ENCODE measurements around the gene CYTL1. TPM values are rescaled to one million over a fixed set of nuclear protein-coding genes. Genes with fewer than 3 reads are reported as not detected.

The CYTL1 gene
- total and polyA plus RNA-seq, 2 donors (not counting 3 experiments of a cell fraction or from before 2014, with no cell fraction given) = 4.0 to 36.8 TPM

DNA sequence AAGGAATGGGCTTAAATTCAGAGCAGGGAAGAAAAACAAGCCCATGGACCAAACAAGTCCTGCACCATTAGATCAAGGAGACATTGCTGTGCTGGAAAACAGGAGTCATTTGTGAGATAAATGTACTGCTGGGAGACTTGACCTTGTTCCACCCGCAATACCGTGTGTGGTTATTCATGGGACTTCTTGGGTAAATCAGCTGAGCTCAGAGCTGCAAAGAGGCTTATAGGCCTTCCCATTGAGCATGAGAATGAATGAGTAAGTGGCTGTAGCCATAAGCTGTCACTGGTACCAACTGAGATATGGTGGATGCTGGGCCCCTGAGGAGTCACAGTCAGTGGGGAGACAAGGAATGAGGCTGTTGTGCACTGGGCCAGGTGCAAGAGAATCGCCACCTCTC is 2.3 kb upstream of the CYTL1 start:
- H3K4me3 ChIP-seq (replicated peaks in 1 of 3; ENCODE audit: insufficient read depth in 1 of 3, low read depth in 1 of 3, low read length in 3 of 3) = no peak overlapping the region
- no TSS peak for BruUV-seq (replicated peaks)
- FAIRE-seq (no peak), DNase-seq (ENCODE audit: low read depth, low spot score) (no peak)
- H3K4me2 ChIP-seq (ENCODE audit: insufficient read depth, low read length) = no peak overlapping the region
- H2AFZ ChIP-seq (ENCODE audit: low read depth, low read length) = no peak overlapping the region
- no peaks in the 10 kb centered on the region for H3K79me2 ChIP-seq (ENCODE audit: control insufficient read depth, insufficient read depth, low read length)
- H3K9me1 ChIP-seq (replicated peaks; ENCODE audit: control insufficient read depth, extremely low read depth, insufficient read depth, low read length) = no peaks in the 10 kb centered on the region
- no peaks in the 10 kb centered on the region for H4K20me1 ChIP-seq (replicated peaks; ENCODE audit: control insufficient read depth, extremely low read depth, insufficient read depth, low read length)
- no peaks in the 10 kb centered on the region for H3K9me3 ChIP-seq (replicated peaks; ENCODE audit: control insufficient read depth, insufficient read depth, low read length)
- CTCF ChIA-PET = no interaction called here
- dilution Hi-C loops (cut with MboI; ENCODE audit: extremely low pct_ligation_motif_present, low sequenced_read_pairs) = no loop called here
- H3K27me3 ChIP-seq (ENCODE audit: control insufficient read depth in 2 of 2, insufficient read depth in 2 of 2, low read length in 2 of 2) = peaks cover 2 to 18% of the 10 kb centered on the region in 2 experiments
- H3K36me3 ChIP-seq (ENCODE audit: control insufficient read depth in 2 of 2, extremely low read depth in 1 of 2, insufficient read depth in 2 of 2, low read length in 2 of 2) = no peaks in the 10 kb centered on the region
- TF ChIP-seq, protein P1, sequence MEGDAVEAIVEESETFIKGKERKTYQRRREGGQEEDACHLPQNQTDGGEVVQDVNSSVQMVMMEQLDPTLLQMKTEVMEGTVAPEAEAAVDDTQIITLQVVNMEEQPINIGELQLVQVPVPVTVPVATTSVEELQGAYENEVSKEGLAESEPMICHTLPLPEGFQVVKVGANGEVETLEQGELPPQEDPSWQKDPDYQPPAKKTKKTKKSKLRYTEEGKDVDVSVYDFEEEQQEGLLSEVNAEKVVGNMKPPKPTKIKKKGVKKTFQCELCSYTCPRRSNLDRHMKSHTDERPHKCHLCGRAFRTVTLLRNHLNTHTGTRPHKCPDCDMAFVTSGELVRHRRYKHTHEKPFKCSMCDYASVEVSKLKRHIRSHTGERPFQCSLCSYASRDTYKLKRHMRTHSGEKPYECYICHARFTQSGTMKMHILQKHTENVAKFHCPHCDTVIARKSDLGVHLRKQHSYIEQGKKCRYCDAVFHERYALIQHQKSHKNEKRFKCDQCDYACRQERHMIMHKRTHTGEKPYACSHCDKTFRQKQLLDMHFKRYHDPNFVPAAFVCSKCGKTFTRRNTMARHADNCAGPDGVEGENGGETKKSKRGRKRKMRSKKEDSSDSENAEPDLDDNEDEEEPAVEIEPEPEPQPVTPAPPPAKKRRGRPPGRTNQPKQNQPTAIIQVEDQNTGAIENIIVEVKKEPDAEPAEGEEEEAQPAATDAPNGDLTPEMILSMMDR (IDR thresholded peaks at IDR 0.05; ENCODE audit: extremely low read depth in 1 of 2, insufficient read depth in 1 of 2, low read depth in 1 of 2, low read length in 2 of 2) = no peak
- no peak overlapping the region for H3K27ac ChIP-seq (ENCODE audit: insufficient read depth, low read depth, low read length)
- POLR2A ChIA-PET = interaction anchor here (0.9 kb wide), 1 partner anchor 9 kb away, joined by 3 read pairs; no protein-coding TSS in a partner anchor
- intact Hi-C loops (cut with micrococcal nuclease) = no loop called here
- H3K4me1 ChIP-seq (ENCODE audit: control insufficient read depth, extremely low read depth, insufficient read depth, low read length) = no peaks in the 10 kb centered on the region
- H3K9ac ChIP-seq (replicated peaks; ENCODE audit: extremely low read depth, insufficient read depth, low read length) = no peak overlapping the region

DNA sequence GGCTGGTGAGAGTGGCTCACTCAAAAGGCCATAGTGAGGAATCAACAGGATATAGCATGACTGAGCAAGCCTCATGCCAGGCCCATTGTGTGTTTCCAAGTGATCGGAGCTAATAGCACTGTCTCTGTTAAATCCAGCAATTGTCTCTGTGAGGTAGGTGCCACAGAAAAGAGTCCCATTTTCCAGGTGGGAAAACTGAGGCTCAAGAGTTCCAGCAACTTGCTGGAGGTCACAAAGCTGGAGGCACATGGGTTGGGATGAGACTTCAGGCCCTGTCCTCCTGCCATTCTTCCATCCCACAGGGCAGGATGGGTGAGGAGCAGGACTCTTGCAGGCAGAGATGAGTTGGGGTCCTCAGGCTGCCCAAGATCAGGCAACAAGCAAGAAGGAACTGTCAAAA is 1.1 kb upstream of the CYTL1 start:
- no peaks in the 10 kb centered on the region for H3K9me3 ChIP-seq (replicated peaks; ENCODE audit: control insufficient read depth, insufficient read depth, low read length)
- H3K9ac ChIP-seq (replicated peaks; ENCODE audit: extremely low read depth, insufficient read depth, low read length) = no peak overlapping the region
- no peaks in the 10 kb centered on the region for H4K20me1 ChIP-seq (replicated peaks; ENCODE audit: control insufficient read depth, extremely low read depth, insufficient read depth, low read length)
- FAIRE-seq = peak; percentile 24
- H3K79me2 ChIP-seq (ENCODE audit: control insufficient read depth, insufficient read depth, low read length) = no peaks in the 10 kb centered on the region
- H3K4me2 ChIP-seq (ENCODE audit: insufficient read depth, low read length) = no peak overlapping the region
- dilution Hi-C loops (cut with MboI; ENCODE audit: extremely low pct_ligation_motif_present, low sequenced_read_pairs) = no loop called here
- H3K4me1 ChIP-seq (ENCODE audit: control insufficient read depth, extremely low read depth, insufficient read depth, low read length) = no peaks in the 10 kb centered on the region
- H3K36me3 ChIP-seq (ENCODE audit: control insufficient read depth in 2 of 2, extremely low read depth in 1 of 2, insufficient read depth in 2 of 2, low read length in 2 of 2) = no peaks in the 10 kb centered on the region
- CTCF ChIA-PET = interaction anchor here (1.1 to 1.5 kb wide), 2 partner anchors 10 to 12 kb away, joined by 3 to 6 read pairs; no protein-coding TSS in a partner anchor
- intact Hi-C loops (cut with micrococcal nuclease) = no loop called here
- TF ChIP-seq MYC (IDR thresholded peaks at IDR 0.05; ENCODE audit: low read depth, low read length) (no peak), JUN (IDR thresholded peaks at IDR 0.05; ENCODE audit: borderline replicate concordance, insufficient read depth, insufficient read length, low read depth) (no peak), EZH2 (IDR thresholded peaks at IDR 0.05; ENCODE audit: borderline replicate concordance, low read depth, low read length, severe bottlenecking) (no peak), POLR2AphosphoS5 (IDR thresholded peaks at IDR 0.05; ENCODE audit: insufficient read depth, low read depth, low read length) (no peak)
- TF ChIP-seq, protein P1 (IDR thresholded peaks at IDR 0.05; ENCODE audit: extremely low read depth in 1 of 2, insufficient read depth in 1 of 2, low read depth in 1 of 2, low read length in 2 of 2) = no peak
- TF ChIP-seq, protein P2, sequence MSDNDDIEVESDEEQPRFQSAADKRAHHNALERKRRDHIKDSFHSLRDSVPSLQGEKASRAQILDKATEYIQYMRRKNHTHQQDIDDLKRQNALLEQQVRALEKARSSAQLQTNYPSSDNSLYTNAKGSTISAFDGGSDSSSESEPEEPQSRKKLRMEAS (IDR thresholded peaks at IDR 0.05; ENCODE audit: insufficient read depth, insufficient read length) = no peak
- peaks cover 6 to 20% of the 10 kb centered on the region in 2 experiments for H3K27me3 ChIP-seq (ENCODE audit: control insufficient read depth in 2 of 2, insufficient read depth in 2 of 2, low read length in 2 of 2)
- POLR2A ChIA-PET = interaction anchor here (0.9 kb wide), 1 partner anchor 10 kb away, joined by 3 read pairs; no protein-coding TSS in a partner anchor
- no peak for DNase-seq (ENCODE audit: low read depth, low spot score)
- no peak overlapping the region for H2AFZ ChIP-seq (ENCODE audit: low read depth, low read length)
- no TSS peak for BruUV-seq (replicated peaks)
- H3K9me1 ChIP-seq (replicated peaks; ENCODE audit: control insufficient read depth, extremely low read depth, insufficient read depth, low read length) = no peaks in the 10 kb centered on the region
- no peak overlapping the region for H3K27ac ChIP-seq (ENCODE audit: insufficient read depth, low read depth, low read length)
- H3K4me3 ChIP-seq (replicated peaks in 1 of 3; ENCODE audit: insufficient read depth in 1 of 3, low read depth in 1 of 3, low read length in 3 of 3) = no peak overlapping the region
